Measurements from ENCODE around the gene RASGEF1C. TPM values are rescaled to one million over a fixed set of nuclear protein-coding genes. Genes with fewer than 3 reads are reported as not detected.

Gene RASGEF1C
- total and polyA plus RNA-seq, 2 experiments from 2014 or later = 0.40 to 0.42 TPM

- no peaks in the 10 kb centered on the region for H3K79me2 ChIP-seq (replicated peaks; ENCODE audit: insufficient read depth)
Measured at GRCh38 chr5:180078348-180078747, 130.7 kb downstream of the RASGEF1C start.

More at GRCh38 chr5:180078348-180078747, 130.7 kb downstream of the RASGEF1C start:
- H3K4me3 Mint-ChIP-seq = no peak overlapping the region
- peaks cover 26% of the 10 kb centered on the region for H3K27me3 Mint-ChIP-seq (ENCODE audit: insufficient read depth, low read depth, poor library complexity)
- Histone ChIP-seq H3K36me3 (ENCODE audit: insufficient read depth) (no peaks in the 10 kb centered on the region; the same call in 1 of the 2 replicates), H3K9me2 (ENCODE audit: insufficient read depth) (0 out of 2 replicates have a peak, but pooled peaks cover 3% of the 10 kb centered on the region), H2AFZ (no peak overlapping the region), H4K20me1 (replicated peaks; ENCODE audit: insufficient read depth) (no peaks in the 10 kb centered on the region), H3F3A (replicated peaks; ENCODE audit: low read depth) (peaks cover 16% of the 10 kb centered on the region), H3K4me1 (ENCODE audit: insufficient read depth) (peaks cover 14% of the 10 kb centered on the region), H3K27me3 (ENCODE audit: insufficient read depth) (peaks cover 11% of the 10 kb centered on the region), H3K4me3 (no peak overlapping the region), H3K27ac (ENCODE audit: low read depth) (no peak overlapping the region), H3K4me2 (no peak overlapping the region)
- DNase-seq (ENCODE audit: low spot score) = no peak
- H3K9me3 Mint-ChIP-seq = peaks cover 44% of the 10 kb centered on the region
- H3K4me1 Mint-ChIP-seq = peaks cover 18% of the 10 kb centered on the region
- peaks cover 34% of the 10 kb centered on the region for H3K36me3 Mint-ChIP-seq (ENCODE audit: low read depth)
- no peak overlapping the region for H3K27ac Mint-ChIP-seq
- TF ChIP-seq ETS1 (IDR thresholded peaks at IDR 0.05) (no peak), STAT1 (IDR thresholded peaks at IDR 0.05; ENCODE audit: unreplicated experiment) (no peak), JUNB (IDR thresholded peaks at IDR 0.05; ENCODE audit: unreplicated experiment) (no peak), ZNF114 (CRISPR knock-in tag; IDR thresholded peaks at IDR 0.05) (no peak), ZNF462 (CRISPR knock-in tag; IDR thresholded peaks at IDR 0.05) (no peak), POLR2AphosphoS5 (IDR thresholded peaks at IDR 0.05; ENCODE audit: low read depth) (no peak), ZNF331 (CRISPR knock-in tag; IDR thresholded peaks at IDR 0.05; ENCODE audit: low read depth) (no peak), NANOG (IDR thresholded peaks at IDR 0.05; ENCODE audit: borderline replicate concordance) (no peak), REST (IDR thresholded peaks at IDR 0.05; ENCODE audit: unreplicated experiment) (no peak), EZH2phosphoT487 (IDR thresholded peaks at IDR 0.05; ENCODE audit: unreplicated experiment) (no peak), CTCF (conservative IDR thresholded peaks at IDR 0.05; ENCODE audit: low read depth in 2 of 2) (no peak)
- no peak for ATAC-seq

Measured in GM23338 (cell line).